ENCODE results near the gene JAM3.

Gene JAM3

GRCh38 chr11:134200688-134201087, 131.8 kb downstream of the JAM3 start:
- no peak for DNase-seq

Data from inflammatory macrophage (primary cell).